ENCODE data around the gene CXADR.

GRCh38 chr21:17519208-17519738 is 6.4 kb downstream of the CXADR start:
- TF ChIP-seq FOXA1 (IDR thresholded peaks at IDR 0.05) (no peak), LEF1 (IDR thresholded peaks at IDR 0.05; ENCODE audit: borderline replicate concordance) (no peak), ELF4 (IDR thresholded peaks at IDR 0.05) (no peak), BHLHE40 (IDR thresholded peaks at IDR 0.05; ENCODE audit: borderline replicate concordance) (no peak)

Measured in HEK293T (cell line).